Hematopoietic multipotent progenitor cell (in vitro differentiated cells): ENCODE measurements around the gene DCD. TPM values are rescaled to one million over a fixed set of nuclear protein-coding genes. Genes with fewer than 3 reads are reported as not detected.
A peak's percentile ranks its signal among the peaks of the same experiment; 100 is the strongest.

Experiments used
- DNase-seq, 3 donors: peaks; one replicate each; pipeline ENCODE4 v3.0.0-alpha.2; 2011 to 2015; ENCODE audit warnings: low read depth in 2 of 3, low spot score in 2 of 3
- total RNA-seq: library from RNA; depleted of rRNA; stranded (reverse); fragments of >200 nt; gene quantifications from one replicate; pipeline ENCODE4 v1.2.3, GENCODE V29; 2012

Gene DCD
- total RNA-seq, 1 donor, result not detected

DNA sequence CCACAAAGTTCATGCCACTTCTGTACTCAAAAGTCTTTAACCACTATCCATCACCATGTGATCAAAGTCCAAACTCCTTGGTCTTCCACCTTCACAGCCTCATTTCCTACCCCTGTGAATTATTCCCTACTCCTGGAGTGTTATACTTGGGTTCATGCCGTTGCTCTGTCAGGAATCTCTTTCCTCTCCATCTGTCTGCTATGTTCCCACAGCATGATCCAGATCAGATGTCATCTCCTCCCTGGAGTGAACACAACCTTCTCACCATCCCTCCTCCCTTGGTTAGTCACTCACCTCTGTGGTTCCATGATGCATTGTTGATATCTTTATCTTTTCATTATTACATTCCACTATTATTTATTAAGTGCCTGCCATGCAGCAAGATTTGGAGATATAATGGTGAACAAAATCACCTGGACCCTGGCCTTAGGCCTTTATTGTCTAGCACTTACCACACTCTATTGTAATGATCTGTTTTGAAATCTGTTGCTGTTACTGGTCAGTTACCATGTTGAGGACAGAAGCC lies 35.9 kb downstream of the DCD start:
- DNase-seq, result no peak

DNA sequence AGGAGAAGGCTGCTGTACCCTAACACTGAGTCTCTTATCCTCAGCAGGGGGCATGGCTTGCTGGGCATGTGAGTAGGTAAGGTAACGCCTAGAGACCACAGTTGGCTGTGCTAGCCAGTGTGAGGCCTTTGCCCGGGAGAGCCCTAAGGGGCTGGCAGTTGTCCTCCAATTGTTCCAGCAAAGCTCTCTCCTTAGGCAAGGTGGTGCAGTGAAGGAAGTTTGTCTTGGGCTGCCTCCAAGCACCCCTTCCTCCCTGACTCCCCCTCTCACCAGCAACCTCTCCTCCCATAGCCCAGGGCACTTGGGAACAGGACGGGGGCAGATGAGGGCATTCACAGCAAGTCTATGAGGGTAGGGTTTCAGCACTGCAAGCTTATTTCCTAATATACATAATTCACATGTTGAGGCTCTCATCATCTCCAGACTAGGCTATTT lies 36.4 kb downstream of the DCD start:
- no peak for DNase-seq

DNA sequence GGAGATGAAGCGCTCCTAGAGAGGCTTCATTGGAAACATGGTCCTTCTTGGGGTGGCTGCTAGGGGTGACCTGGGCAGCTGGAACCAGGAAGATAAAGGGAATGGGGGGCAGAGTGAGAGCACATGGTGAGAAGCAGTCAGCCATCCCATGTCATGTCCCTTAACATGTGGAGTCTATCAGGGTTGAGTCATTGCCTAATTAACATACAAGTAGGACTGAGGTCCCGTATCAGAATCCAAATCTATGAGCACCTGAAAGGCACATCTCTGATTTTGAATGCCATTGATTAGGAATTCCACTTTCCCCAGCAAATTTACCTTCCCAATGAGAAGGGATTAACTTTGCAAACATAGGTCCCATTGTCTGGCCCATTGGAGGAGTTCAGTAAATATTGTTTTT lies 39.4 kb downstream of the DCD start:
- DNase-seq, result no peak

DNA sequence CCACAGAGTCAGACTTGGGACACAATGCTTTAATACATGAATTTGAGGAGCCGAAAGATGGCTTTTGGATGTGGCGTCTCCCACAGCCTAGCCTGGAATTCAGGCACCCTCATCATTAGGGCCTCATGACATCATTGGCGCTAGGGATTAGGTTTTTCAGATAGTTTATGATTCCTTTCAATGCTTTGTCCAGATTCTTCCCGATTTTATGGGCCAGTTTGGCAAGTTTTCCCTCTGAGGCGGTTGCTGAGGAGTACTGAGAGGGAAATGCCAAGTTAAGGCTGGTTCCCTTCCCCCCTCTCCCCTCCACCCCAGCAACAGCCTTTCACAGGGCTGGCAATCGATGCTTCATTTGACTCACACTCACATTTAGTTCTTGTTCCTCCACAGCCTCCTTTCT lies 40.0 kb downstream of the DCD start:
- DNase-seq, result no peak

DNA sequence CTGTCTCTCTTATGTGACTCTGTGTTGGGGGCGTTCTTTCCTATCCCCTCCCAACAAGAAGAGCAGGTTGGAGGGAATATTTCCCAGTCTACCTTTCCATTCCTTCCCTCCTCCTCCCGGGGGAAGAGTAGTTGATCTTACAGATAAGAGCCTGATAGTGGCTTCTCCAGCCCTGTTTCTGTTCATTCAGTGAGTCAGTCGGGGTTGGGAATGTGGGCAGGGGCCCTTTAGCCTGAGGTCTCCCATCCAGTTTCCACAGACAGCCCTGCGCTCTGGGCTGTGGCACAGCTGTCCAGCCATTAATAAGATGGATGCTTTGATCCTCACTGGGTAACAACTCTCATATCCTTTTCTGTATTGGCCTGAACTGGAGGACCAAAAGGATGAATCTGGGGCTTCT lies 41.6 kb downstream of the DCD start:
- DNase-seq, result no peak

DNA sequence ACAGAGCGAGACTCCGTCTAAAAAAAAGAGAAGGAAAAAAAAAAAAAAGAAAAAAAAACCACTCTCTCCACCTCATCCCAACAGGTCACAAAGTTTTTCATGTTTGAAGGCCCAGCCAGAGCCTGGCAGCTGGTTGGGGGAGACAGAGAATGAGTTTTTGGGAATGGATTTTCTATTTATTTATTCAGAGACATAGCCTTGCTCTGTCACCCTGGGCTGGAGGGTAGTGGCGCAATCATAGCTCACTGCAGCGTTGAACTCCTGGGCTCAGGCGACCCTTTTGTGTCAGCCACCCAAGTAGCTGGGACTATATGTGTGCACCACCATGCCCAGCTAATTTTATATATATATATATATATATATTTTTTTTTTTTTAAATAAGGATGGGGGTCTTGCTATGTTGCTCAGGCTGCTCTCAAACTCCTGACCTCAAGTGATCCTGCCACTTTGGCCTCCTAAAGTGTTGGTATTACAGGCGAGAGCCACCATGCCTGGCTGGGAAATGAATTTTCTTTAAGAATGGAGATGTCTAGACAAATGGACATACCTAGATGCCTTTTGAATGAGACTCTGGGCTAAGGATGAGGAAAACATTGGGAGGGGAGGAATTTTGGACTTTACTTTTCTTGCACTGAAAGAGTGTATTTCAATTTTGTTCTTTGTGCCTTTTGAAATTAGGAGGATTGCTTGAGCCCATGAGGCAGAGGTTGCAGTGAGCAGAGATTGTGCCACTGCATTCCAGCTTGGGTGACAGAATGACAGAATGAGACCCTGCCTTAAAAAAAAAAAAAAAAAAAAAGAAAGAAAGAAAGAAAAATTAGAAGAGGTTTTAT lies 42.8 kb downstream of the DCD start:
- DNase-seq, result no peak

DNA sequence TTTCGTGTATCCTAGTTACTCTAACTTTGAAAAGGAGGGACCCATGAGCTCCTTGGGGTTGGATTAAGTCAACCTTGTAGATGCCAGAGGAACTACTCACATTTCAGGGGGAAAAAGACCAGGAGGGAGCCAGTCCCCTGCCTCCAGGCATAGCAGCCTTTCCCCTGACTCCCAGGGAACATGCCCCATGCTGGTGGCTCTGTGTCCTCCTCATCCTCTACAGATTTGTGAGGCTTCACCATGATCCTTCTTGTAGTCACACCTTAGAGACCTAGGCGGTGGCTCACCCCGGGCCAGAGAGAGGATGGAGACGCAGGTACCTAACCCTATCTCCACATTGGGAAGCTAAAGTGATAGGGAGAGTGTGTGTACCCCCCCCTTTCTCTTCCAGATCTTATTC lies 43.7 kb downstream of the DCD start:
- DNase-seq, result no peak

DNA sequence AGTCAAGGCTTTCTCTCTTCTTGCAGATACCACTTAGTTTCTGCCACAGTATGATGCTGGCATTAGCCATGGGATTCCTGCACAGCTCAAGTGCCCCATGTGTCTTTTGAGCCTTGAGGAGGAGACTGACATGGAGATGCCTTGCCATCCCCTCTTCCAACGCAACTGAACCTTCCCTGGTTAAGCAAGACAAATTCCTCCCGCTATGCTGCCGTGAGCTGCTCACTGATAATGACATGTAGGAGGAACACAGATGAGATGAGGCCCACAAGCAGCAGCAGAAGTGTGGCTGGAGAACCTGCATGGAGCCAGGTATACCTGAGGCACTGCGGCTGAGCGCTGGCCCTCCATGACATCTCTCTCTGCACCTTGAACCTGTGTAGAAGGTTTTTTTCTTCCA lies 44.3 kb downstream of the DCD start:
- DNase-seq, result no peak

DNA sequence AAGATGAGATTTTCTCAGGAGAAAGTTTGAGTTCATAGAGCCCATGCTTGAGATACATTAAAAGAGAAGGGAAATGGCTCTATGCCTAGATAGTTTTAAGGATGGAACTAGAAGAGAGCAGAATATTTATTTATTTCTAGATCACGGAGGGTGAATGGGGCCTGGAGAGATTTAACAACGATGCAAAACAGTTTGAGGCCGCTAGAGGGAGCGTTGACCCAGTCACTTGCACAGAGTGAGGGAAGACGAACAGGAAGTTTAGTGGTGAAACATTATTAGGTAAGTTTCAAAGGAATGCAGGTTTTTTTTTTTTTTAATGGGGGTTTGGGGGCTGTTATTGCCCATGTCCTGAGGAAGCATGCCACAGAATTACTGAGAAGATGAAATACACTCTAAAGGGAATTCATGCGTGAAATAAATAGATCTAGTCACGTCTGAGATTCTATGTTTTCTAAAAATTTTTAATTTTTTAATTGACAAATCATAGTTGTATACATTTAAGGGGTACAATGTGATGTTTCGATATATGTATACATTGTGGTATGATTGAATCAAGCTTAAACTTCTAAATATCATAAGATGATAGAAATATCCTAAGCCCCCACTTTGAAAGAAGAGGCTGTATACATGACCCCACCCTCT lies 44.9 kb downstream of the DCD start:
- peak; percentile 34 to 87 (median 66) for DNase-seq

DNA sequence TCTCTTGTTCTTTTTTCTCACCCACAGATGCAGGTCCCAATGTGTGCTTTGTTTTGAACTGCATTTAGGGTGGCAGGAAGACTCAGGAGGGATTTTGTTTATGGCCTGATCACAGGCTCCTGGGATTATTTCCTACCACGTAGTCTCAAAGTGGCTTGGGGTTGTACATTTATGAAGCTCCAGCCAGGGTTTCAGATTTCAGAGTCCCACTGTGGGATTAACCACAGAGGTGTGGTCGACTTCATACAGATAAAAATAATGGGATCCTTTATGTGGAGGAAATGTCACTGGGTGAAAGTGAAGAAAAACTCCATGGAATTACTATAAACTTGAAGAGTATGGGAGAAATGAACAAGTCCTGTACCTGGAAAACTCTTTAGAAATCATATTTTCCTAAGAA lies 45.5 kb downstream of the DCD start:
- DNase-seq, result no peak

DNA sequence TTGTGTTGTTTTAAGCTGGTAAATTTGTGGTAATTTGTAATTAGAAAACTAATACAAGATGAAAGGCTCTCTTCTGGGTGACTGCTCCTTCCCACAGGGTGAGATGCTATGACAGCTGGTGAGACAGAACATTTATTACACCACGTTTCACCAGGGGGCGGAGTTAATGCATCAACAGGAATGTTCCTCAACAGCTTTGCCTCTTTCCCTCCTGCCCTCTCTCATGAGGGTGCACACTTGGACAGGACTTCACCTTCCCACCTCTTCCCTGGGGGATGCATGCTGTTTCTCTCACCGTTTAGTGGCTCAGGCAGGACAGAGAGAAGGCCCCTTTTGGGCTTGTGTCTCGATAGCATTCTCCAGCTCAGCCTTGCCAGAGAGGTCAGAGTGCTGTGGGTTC lies 46.3 kb downstream of the DCD start:
- no peak for DNase-seq

DNA sequence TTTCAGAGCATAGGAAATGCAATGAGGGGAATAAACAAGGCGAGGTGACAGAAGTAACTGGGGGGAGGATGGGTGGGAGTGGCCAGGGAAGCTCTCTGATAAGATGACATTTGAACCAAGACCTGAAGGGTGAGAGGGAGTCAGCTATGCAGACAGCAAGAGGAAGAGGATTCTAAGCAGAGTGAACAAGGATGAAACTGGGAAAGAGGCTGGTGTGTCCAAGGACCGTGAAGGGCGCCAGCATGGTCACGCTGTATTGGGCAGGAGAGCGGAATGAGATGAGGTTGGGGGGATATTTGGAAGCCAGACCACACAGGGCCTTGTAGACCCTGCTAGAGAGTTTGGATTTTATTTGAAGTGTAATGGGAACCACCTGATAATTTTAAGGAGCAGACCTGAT lies 49.2 kb downstream of the DCD start:
- DNase-seq, result no peak

DNA sequence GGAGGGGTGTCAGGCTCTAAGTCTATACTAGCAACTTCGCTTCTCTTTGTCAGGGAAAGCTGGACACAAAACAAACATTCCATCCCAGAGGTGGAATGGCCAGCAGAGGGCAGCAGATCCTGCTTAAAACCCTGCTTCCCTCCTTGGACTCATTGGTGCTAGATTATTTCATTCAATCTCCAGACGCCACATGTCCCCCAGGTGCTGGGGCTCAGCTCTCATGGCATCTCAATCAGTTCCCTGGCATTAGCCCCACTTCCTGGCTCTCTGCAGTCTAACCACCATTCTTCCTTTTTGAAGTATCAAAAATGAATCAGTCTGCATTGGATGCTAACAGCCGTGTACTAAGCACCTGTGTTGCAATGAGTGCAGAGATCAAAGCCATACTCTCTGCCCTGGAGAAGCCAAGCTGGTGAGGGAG lies 51.6 kb downstream of the DCD start:
- DNase-seq, result peak; percentile 14 to 64 (median 41)

DNA sequence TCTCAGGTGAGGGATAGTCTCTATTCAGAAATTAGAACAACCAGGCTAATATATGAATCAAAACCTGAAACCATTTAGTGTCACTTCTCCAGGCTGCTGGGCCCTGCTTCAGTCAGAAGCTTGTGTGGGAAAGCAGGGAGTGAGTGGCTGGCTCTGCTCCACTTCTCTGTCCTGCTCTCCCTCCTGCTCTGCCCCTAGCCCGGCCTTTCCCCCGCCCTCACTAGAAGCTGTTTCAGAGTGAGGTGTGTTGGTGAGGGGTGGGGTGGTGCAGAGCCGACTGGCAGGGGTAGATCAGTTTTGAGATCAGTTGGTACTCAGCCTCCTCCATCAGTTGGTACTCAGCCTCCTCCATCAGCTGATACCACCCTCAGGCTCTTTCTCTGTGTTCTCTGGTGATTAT lies 52.7 kb downstream of the DCD start:
- no peak for DNase-seq

Other genes starting within 250 kb of the DCD start
- gene ITGA5, start 229.1 kb downstream of the DCD start, total RNA-seq, result 192 TPM
- 5.1 TPM for gene GTSF1, start 174.8 kb downstream of the DCD start, total RNA-seq
- 194 TPM for gene NCKAP1L, start 150.6 kb downstream of the DCD start, total RNA-seq
- 6.7 TPM for gene PDE1B, start 98.8 kb downstream of the DCD start, total RNA-seq
- gene PPP1R1A, start 59.7 kb downstream of the DCD start, total RNA-seq, result not detected
- gene LACRT, start 13.5 kb downstream of the DCD start, total RNA-seq, result not detected
- not detected for gene MUCL1, start 206.2 kb upstream of the DCD start, total RNA-seq